K562 (cell line): Measurements from ENCODE around the gene MYH6. TPM values are rescaled to one million over a fixed set of nuclear protein-coding genes. Genes with fewer than 3 reads are reported as not detected.

Source experiments
- ETS2 ChIP-seq: IDR thresholded peaks from 2 replicates; pipeline ENCODE4 v1.6.1; 2016; ENCODE audit warnings: borderline replicate concordance, missing genetic modification characterization, mild to moderate bottlenecking, moderate library complexity, missing compliant biosample characterization; ENCODE audit not compliant: poor library complexity, severe bottlenecking
- MYBL2 ChIP-seq, 2 experiments: fragments of 450-650 bp in 1 of 2; sonication (generic) in 1 of 2; formaldehyde crosslinking in 1 of 2; IDR thresholded peaks; 2 replicates each; pipeline versions ENCODE4 v1.6.1 to v1.8.1; 2017 to 2022; ENCODE audit warnings: borderline replicate concordance in 1 of 2, inconsistent platforms in 1 of 2, low read depth in 1 of 2, mild to moderate bottlenecking in 1 of 2, missing genetic modification reagents in 1 of 2, moderate library complexity in 1 of 2
- NR2F6 ChIP-seq: fragments of 450-650 bp; formaldehyde crosslinking; IDR thresholded peaks from 2 replicates; pipeline ENCODE4 v1.4.0; 2020; ENCODE audit warnings: mild to moderate bottlenecking
- PHF21A ChIP-seq: fragments of 450-650 bp; IDR thresholded peaks from 2 replicates; pipeline ENCODE4 v1.6.1; 2017; ENCODE audit warnings: low read depth, borderline replicate concordance
- RUNX1 ChIP-seq: sonication (generic); IDR thresholded peaks from 2 replicates; pipeline ENCODE4 v1.6.1; 2016; ENCODE audit warnings: antibody characterized with exemption, low read depth
- polyA plus RNA-seq, 8 experiments: library from polyadenylated mRNA; depleted of rRNA in 4 of 8; stranded (reverse) in 5 of 8; unstranded in 3 of 8; fragments of >200 nt; fragmentation: Nextera tagmentation in 2 of 8; fragmentation: Illumina TruSeq in 1 of 8; extraction: Ambion mirVana in 2 of 8; extraction: Trizol in 1 of 8; gene quantifications; 2 replicates each; pipeline versions ENCODE4 v1.2.1 to v1.2.3, GENCODE V29; 2011 to 2014; ENCODE audit warnings: inconsistent platforms in 1 of 8, missing spikeins in 1 of 8
- total RNA-seq, 7 experiments: library from RNA; depleted of rRNA in 6 of 7; stranded (reverse); fragments of >200 nt in 6 of 7; fragmentation: Illumina TruSeq in 2 of 7; extraction: Trizol in 2 of 7; gene quantifications; 2 replicates each; pipeline versions ENCODE4 v1.2.1 to v1.2.3, GENCODE V29; 2011 to 2021; ENCODE audit warnings: low replicate concordance in 1 of 7
- TF ChIP-seq, protein P1 (sequence below): fragments of 250-450 bp; sonication (Bioruptor Pico); IDR thresholded peaks from 2 replicates; pipeline ENCODE4 v1.5.1; 2021; ENCODE audit warnings: mild to moderate bottlenecking
- TF ChIP-seq, protein P2 (sequence below): fragments of 450-650 bp; IDR thresholded peaks from 2 replicates; pipeline ENCODE4 v1.6.1; 2018; ENCODE audit warnings: mild to moderate bottlenecking, low read depth; ENCODE audit not compliant: partially characterized antibody
- TF ChIP-seq, protein P3 (sequence below): fragments of 250-450 bp; sonication (Bioruptor Pico); IDR thresholded peaks from 2 replicates; pipeline ENCODE4 v1.8.0; 2021; ENCODE audit warnings: mild to moderate bottlenecking, moderate library complexity
- TF ChIP-seq, protein P4 (sequence below): fragments of 150-350 bp; IDR thresholded peaks from 2 replicates; pipeline ENCODE4 v1.6.1; 2014; ENCODE audit warnings: low read depth, mild to moderate bottlenecking, low read length, borderline replicate concordance

MYH6 gene
- total and polyA plus RNA-seq, 9 of the 15 experiments (the other 6 are each of a cell fraction or from before 2014, with no cell fraction given), result not detected

DNA sequence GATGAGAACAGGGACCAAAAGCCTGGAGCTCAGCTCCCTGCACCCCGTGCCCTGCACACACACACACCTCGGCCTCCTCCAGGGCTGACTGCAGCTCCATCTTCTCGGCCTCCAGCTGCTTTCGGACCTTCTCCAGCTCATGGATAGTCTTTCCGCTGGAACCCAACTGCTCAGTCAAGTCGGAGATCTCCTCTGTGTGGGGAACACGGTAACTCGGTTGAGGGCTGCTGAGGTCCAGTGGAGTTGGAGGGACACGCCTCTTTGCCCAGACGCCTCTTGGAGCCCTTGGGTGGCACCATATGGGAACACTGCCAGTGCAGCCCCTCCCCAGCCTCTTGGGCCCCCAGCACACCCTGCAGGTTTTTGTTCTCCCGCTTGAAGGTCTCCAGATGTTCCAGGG lies 8.7 kb upstream of the MYH6 start (continued):
- TF ChIP-seq, protein P1, sequence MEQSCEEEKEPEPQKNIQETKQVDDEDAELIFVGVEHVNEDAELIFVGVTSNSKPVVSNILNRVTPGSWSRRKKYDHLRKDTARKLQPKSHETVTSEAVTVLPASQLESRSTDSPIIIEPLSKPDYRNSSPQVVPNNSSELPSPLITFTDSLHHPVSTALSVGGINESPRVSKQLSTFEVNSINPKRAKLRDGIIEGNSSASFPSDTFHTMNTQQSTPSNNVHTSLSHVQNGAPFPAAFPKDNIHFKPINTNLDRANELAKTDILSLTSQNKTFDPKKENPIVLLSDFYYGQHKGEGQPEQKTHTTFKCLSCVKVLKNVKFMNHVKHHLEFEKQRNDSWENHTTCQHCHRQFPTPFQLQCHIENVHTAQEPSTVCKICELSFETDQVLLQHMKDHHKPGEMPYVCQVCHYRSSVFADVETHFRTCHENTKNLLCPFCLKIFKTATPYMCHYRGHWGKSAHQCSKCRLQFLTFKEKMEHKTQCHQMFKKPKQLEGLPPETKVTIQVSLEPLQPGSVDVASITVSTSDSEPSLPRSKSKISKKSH (CRISPR knock-in tag), result no peak
- TF ChIP-seq, protein P2, sequence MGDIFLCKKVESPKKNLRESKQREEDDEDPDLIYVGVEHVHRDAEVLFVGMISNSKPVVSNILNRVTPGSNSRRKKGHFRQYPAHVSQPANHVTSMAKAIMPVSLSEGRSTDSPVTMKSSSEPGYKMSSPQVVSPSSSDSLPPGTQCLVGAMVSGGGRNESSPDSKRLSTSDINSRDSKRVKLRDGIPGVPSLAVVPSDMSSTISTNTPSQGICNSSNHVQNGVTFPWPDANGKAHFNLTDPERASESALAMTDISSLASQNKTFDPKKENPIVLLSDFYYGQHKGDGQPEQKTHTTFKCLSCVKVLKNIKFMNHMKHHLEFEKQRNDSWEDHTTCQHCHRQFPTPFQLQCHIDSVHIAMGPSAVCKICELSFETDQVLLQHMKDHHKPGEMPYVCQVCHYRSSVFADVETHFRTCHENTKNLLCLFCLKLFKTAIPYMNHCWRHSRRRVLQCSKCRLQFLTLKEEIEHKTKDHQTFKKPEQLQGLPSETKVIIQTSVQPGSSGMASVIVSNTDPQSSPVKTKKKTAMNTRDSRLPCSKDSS, result no peak
- TF ChIP-seq, protein P3, sequence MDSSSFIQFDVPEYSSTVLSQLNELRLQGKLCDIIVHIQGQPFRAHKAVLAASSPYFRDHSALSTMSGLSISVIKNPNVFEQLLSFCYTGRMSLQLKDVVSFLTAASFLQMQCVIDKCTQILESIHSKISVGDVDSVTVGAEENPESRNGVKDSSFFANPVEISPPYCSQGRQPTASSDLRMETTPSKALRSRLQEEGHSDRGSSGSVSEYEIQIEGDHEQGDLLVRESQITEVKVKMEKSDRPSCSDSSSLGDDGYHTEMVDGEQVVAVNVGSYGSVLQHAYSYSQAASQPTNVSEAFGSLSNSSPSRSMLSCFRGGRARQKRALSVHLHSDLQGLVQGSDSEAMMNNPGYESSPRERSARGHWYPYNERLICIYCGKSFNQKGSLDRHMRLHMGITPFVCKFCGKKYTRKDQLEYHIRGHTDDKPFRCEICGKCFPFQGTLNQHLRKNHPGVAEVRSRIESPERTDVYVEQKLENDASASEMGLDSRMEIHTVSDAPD (CRISPR knock-in tag), result no peak
- TF ChIP-seq NR2F6 (CRISPR knock-in tag), result no peak
- no peak for TF ChIP-seq RUNX1
- no peak for TF ChIP-seq MYBL2 (IDR thresholded peaks at IDR 0.05; ENCODE audit: low read depth)
- TF ChIP-seq MYBL2 (CRISPR knock-in tag; IDR thresholded peaks at IDR 0.05; ENCODE audit: borderline replicate concordance), result no peak
- TF ChIP-seq ETS2 (tag), result no peak
- no peak for TF ChIP-seq PHF21A
- TF ChIP-seq, protein P4, sequence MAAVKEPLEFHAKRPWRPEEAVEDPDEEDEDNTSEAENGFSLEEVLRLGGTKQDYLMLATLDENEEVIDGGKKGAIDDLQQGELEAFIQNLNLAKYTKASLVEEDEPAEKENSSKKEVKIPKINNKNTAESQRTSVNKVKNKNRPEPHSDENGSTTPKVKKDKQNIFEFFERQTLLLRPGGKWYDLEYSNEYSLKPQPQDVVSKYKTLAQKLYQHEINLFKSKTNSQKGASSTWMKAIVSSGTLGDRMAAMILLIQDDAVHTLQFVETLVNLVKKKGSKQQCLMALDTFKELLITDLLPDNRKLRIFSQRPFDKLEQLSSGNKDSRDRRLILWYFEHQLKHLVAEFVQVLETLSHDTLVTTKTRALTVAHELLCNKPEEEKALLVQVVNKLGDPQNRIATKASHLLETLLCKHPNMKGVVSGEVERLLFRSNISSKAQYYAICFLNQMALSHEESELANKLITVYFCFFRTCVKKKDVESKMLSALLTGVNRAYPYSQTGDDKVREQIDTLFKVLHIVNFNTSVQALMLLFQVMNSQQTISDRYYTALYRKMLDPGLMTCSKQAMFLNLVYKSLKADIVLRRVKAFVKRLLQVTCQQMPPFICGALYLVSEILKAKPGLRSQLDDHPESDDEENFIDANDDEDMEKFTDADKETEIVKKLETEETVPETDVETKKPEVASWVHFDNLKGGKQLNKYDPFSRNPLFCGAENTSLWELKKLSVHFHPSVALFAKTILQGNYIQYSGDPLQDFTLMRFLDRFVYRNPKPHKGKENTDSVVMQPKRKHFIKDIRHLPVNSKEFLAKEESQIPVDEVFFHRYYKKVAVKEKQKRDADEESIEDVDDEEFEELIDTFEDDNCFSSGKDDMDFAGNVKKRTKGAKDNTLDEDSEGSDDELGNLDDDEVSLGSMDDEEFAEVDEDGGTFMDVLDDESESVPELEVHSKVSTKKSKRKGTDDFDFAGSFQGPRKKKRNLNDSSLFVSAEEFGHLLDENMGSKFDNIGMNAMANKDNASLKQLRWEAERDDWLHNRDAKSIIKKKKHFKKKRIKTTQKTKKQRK, result no peak
